ENCODE measurements around the gene CDH8. TPM values are rescaled to one million over a fixed set of nuclear protein-coding genes. Genes with fewer than 3 reads are reported as not detected.

CDH8 gene
- total and polyA plus RNA-seq, 2 of the 4 experiments (the other 2 are of a cell fraction) = not detected

DNA sequence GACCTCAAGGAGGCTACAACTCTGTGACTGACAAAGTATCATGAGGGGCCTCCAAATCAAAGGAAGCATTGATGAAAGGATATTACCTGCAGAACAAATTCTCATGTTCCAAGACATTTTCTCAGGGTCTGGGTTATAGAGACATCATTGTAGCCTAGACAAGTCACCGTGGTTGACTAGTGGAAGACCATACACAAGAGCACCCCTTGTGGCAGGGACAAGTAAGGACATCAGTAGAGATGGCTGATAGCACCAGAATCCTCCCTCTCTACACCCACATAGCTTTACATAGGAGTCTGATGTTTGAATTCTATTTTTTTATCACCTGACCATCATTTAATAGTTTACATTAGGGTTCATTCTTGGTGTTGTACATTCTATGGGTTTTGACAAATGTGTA is 32.5 kb upstream of the CDH8 start:
- H4K8ac ChIP-seq (ENCODE audit: low read depth in 2 of 2, low read length in 2 of 2) = no peak overlapping the region
- H3K4ac ChIP-seq (ENCODE audit: low read depth, low read length) = no peak overlapping the region
- ChIA-PET CTCF (no interaction called here), POLR2A (ENCODE audit: unreplicated experiment) (no interaction called here)
- no peak overlapping the region for H2BK120ac ChIP-seq (ENCODE audit: low read depth, low read length)
- no peak overlapping the region for H2AK9ac ChIP-seq (replicated peaks; ENCODE audit: low read depth, low read length, poor library complexity)
- H3K9me3 ChIP-seq (ENCODE audit: control insufficient read depth, insufficient read depth, low read length) = no peaks in the 10 kb centered on the region; the same call in 1 of the 2 replicates
- no peak overlapping the region for H3K9ac ChIP-seq (ENCODE audit: low read depth, low read length)
- in situ Hi-C loops (cut with MboI; ENCODE audit: low sequenced_read_pairs) (no loop called here), intact Hi-C loops (cut with micrococcal nuclease) (no loop called here), dilution Hi-C loops (cut with HindIII; ENCODE audit: low sequenced_read_pairs, unreplicated experiment) (no loop called here)
- H4K20me1 ChIP-seq (ENCODE audit: insufficient read depth, low read length) = no peaks in the 10 kb centered on the region
- no peak overlapping the region for H3K18ac ChIP-seq (ENCODE audit: low read depth, low read length)
- no CpG with 5 or more reads among the region's 1 CpG for WGBS, 2 experiments (ENCODE audit: extremely low coverage in 2 of 2, insufficient read length in 1 of 2)
- no peak overlapping the region for H3K23ac ChIP-seq (ENCODE audit: low read depth, low read length)
- no peak for DNase-seq
- H2AK5ac ChIP-seq (ENCODE audit: low read depth, low read length) = no peak overlapping the region
- H2BK15ac ChIP-seq (ENCODE audit: low read depth, low read length) = no peak overlapping the region
- no peak overlapping the region for H3K14ac ChIP-seq (replicated peaks; ENCODE audit: low read depth, low read length)
- no peak overlapping the region for H4K5ac ChIP-seq (ENCODE audit: low read depth, low read length)
- no peaks in the 10 kb centered on the region for H3K79me1 ChIP-seq (ENCODE audit: low read depth in 1 of 2, low read length in 2 of 2)
- no peaks in the 10 kb centered on the region for H3K27me3 ChIP-seq (ENCODE audit: control insufficient read depth, insufficient read depth, low read length)
- H3K36me3 ChIP-seq (ENCODE audit: control insufficient read depth, insufficient read depth, low read length) = no peaks in the 10 kb centered on the region
- no peak overlapping the region for H3K56ac ChIP-seq (ENCODE audit: extremely low read depth, insufficient read depth, low read length)
- ATAC-seq (ENCODE audit: low read depth) = no peak
- H4K91ac ChIP-seq (ENCODE audit: insufficient read depth, low read depth, low read length) = no peak overlapping the region
- no peak overlapping the region for H3K27ac ChIP-seq (ENCODE audit: insufficient read depth, low read length)
- H2AFZ ChIP-seq (replicated peaks; ENCODE audit: low read length, poor library complexity) = no peak overlapping the region
- BruUV-seq (replicated peaks) = no TSS peak
- no peaks in the 10 kb centered on the region for H3K9me1 ChIP-seq (ENCODE audit: insufficient read depth, low read length)
- no peak overlapping the region for H3K4me2 ChIP-seq (ENCODE audit: low read depth, low read length)
- no peak overlapping the region for H2BK5ac ChIP-seq (ENCODE audit: low read depth, low read length, poor library complexity, severe bottlenecking)
- H3K4me3 ChIP-seq (ENCODE audit: insufficient read depth, low read depth, low read length) = no peak overlapping the region
- no peak overlapping the region for H2BK20ac ChIP-seq (ENCODE audit: low read depth, low read length)
- no peak for TF ChIP-seq RAD21 (IDR thresholded peaks at IDR 0.05; ENCODE audit: low read length)
- no peak for TF ChIP-seq RFX5 (IDR thresholded peaks at IDR 0.05; ENCODE audit: low read depth, low read length)
- no peak for TF ChIP-seq CHD1 (IDR thresholded peaks at IDR 0.05; ENCODE audit: low read depth, low read length)
- no peak for TF ChIP-seq RCOR1 (IDR thresholded peaks at IDR 0.05; ENCODE audit: insufficient replicate concordance, low read length)
- no peak for TF ChIP-seq MXI1 (IDR thresholded peaks at IDR 0.05; ENCODE audit: borderline replicate concordance, low read depth, low read length)
- TF ChIP-seq BHLHE40 (IDR thresholded peaks at IDR 0.05; ENCODE audit: low read depth, low read length) = no peak
- TF ChIP-seq, protein P1, sequence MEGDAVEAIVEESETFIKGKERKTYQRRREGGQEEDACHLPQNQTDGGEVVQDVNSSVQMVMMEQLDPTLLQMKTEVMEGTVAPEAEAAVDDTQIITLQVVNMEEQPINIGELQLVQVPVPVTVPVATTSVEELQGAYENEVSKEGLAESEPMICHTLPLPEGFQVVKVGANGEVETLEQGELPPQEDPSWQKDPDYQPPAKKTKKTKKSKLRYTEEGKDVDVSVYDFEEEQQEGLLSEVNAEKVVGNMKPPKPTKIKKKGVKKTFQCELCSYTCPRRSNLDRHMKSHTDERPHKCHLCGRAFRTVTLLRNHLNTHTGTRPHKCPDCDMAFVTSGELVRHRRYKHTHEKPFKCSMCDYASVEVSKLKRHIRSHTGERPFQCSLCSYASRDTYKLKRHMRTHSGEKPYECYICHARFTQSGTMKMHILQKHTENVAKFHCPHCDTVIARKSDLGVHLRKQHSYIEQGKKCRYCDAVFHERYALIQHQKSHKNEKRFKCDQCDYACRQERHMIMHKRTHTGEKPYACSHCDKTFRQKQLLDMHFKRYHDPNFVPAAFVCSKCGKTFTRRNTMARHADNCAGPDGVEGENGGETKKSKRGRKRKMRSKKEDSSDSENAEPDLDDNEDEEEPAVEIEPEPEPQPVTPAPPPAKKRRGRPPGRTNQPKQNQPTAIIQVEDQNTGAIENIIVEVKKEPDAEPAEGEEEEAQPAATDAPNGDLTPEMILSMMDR (conservative IDR thresholded peaks at IDR 0.05; ENCODE audit: low read depth, low read length) = no peak
- TF ChIP-seq FOS (IDR thresholded peaks at IDR 0.05; ENCODE audit: low read depth, low read length) = no peak
- TF ChIP-seq, protein P2, sequence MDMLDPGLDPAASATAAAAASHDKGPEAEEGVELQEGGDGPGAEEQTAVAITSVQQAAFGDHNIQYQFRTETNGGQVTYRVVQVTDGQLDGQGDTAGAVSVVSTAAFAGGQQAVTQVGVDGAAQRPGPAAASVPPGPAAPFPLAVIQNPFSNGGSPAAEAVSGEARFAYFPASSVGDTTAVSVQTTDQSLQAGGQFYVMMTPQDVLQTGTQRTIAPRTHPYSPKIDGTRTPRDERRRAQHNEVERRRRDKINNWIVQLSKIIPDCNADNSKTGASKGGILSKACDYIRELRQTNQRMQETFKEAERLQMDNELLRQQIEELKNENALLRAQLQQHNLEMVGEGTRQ (IDR thresholded peaks at IDR 0.05; ENCODE audit: low read depth, low read length) = no peak
- no peaks in the 10 kb centered on the region for H3K4me1 ChIP-seq (ENCODE audit: control insufficient read depth, insufficient read depth, low read length)
